Spleen (tissue), 11 donors: ENCODE results near the gene RIGI. TPM values are rescaled to one million over a fixed set of nuclear protein-coding genes. Genes with fewer than 3 reads are reported as not detected.

ENCODE experiments used
- DNase-seq: peaks from one replicate; pipeline ENCODE4 v3.0.0-alpha.2; 2020
- H3K27ac ChIP-seq, 8 donors: fragments of 200-600 bp; sonication (generic) in 7 of 8; 1 replicate in 4 of 8; 2 replicates in 4 of 8; pipeline versions ENCODE4 v1.5.0 to v1.8.0; 2016 to 2021; ENCODE audit warnings: inconsistent platforms in 4 of 8, mild to moderate bottlenecking in 4 of 8, moderate library complexity in 1 of 8
- H3K27me3 ChIP-seq, 7 donors: fragments of 200-600 bp; sonication (generic) in 6 of 7; replicated peaks in 1 of 7; 1 replicate in 4 of 7; 2 replicates in 3 of 7; pipeline versions ENCODE4 v1.5.0 to v1.8.0; 2016 to 2021; ENCODE audit warnings: inconsistent platforms in 3 of 7, mild to moderate bottlenecking in 1 of 7
- H3K36me3 ChIP-seq, 6 donors: fragments of 200-600 bp; sonication (generic) in 5 of 6; 1 replicate in 4 of 6; 2 replicates in 2 of 6; pipeline versions ENCODE4 v1.5.0 to v1.8.0; 2016 to 2021; ENCODE audit warnings: inconsistent platforms in 2 of 6
- H3K4me1 ChIP-seq, 6 donors: fragments of 200-600 bp; sonication (generic) in 5 of 6; 1 replicate in 3 of 6; 2 replicates in 3 of 6; pipeline versions ENCODE4 v1.5.0 to v1.8.0; 2016 to 2021; ENCODE audit warnings: inconsistent platforms in 3 of 6
- H3K4me3 ChIP-seq, 8 donors: fragments of 200-600 bp; sonication (generic) in 7 of 8; 1 replicate in 4 of 8; 2 replicates in 4 of 8; pipeline versions ENCODE4 v1.5.0 to v1.8.0; 2016 to 2021; ENCODE audit warnings: inconsistent platforms in 4 of 8, mild to moderate bottlenecking in 4 of 8, moderate library complexity in 2 of 8
- H3K9me3 ChIP-seq, 8 donors: fragments of 200-600 bp; sonication (generic) in 7 of 8; 1 replicate in 4 of 8; 2 replicates in 4 of 8; pipeline versions ENCODE4 v1.5.0 to v1.8.0; 2016 to 2021; ENCODE audit warnings: inconsistent platforms in 4 of 8
- POLR2A ChIP-seq, 3 donors: fragments of 450-650 bp; IDR thresholded peaks; one replicate each; pipeline ENCODE4 v1.5.1; 2017; ENCODE audit warnings: antibody characterized with exemption in 3 of 3, mild to moderate bottlenecking in 1 of 3
- POLR2AphosphoS5 ChIP-seq, 3 donors: sonication (generic); formaldehyde crosslinking; IDR thresholded peaks; one replicate each; pipeline ENCODE4 v1.5.1; 2017; ENCODE audit warnings: antibody characterized with exemption in 3 of 3
- WGBS, 5 donors: extraction: QIAGEN DNeasy Blood & Tissue Kit in 3 of 5; methylation state at CpG; one replicate each; pipeline versions ENCODE4 v1.1.5 to v1.1.7; 2013 to 2018; 5-methylcytosine and 5-hydroxymethylcytosine counted together
- intact Hi-C: fragments of 100-400 bp; cut with DNase I; formaldehyde crosslinking; loops from one replicate; pipeline ENCODE4 v1.15.0; 2023; ENCODE audit warnings: low total_unique reads
- polyA plus RNA-seq, 3 donors: library from polyadenylated mRNA; stranded (reverse); fragments of 200-250 nt; gene quantifications; one replicate each; pipeline ENCODE4 v1.2.1, GENCODE V29; 2013
- total RNA-seq, 7 donors: library from RNA; depleted of rRNA in 3 of 7; stranded (reverse); fragments of >200 nt in 3 of 7; fragmentation: NEBNext Ultra II Directional in 4 of 7; extraction: Animal tissue kit (Norgen Biotek cat#: 25700) in 4 of 7; gene quantifications; one replicate each; pipeline versions ENCODE4 v1.1.0 to v1.2.1, GENCODE V29; 2016 to 2021
- TF ChIP-seq, protein P1 (sequence below), 11 experiments: fragments of 200-600 bp in 7 of 11; fragments of 450-650 bp in 4 of 11; sonication (generic) in 4 of 11; IDR thresholded peaks in 8 of 11; conservative IDR thresholded peaks in 3 of 11; 1 replicate in 7 of 11; 2 replicates in 4 of 11; pipeline versions ENCODE4 v1.4.0 to v1.8.0; 2016 to 2021; ENCODE audit warnings: antibody characterized with exemption in 11 of 11, inconsistent platforms in 4 of 11, mild to moderate bottlenecking in 1 of 11
- donor health status: healthy with polysubstance abuse.
- donor health status: DM: no; HTN: no; CAD: no; lungs with moderate emphysema.
- donor health status: DM: no; HTN: no; CAD: no.
- donor health status: Bipolar disorder and iron deficiency.
- donor health status: healthy.
- donor health status: DM: no; HTN: no; CAD: no.
- donor health status: DM: yes; HTN: yes; CAD: no.

Gene RIGI
- total and polyA plus RNA-seq, 10 donors, result 6.5 to 24.4 (median 16.4) TPM

DNA sequence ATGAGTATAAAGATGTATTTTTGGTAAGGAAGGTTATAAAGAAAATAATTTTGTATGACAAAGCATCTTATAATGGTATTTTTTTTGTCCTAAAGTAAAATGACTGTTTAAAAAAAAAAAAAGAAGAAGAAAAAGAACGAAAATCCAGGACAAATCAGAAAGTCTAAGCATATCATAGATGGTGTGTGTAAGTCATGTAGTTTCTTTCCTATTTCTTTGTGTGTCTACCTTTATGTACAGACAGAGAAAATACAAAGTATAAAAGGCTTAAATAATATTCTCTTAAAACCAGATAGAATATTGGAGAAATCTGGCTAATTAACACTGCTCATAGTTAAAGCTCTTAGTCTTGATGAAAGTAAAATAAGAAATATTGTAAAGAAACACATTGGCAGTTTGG is 7.7 kb downstream of the RIGI start:
- peaks cover 0 to 23% (median 15%) of the 10 kb centered on the region in 8 donors for H3K9me3 ChIP-seq
- H3K27ac ChIP-seq, result no peak overlapping the region
- peaks cover under 1 to 48% (median 7%) of the 10 kb centered on the region in 6 donors for H3K4me1 ChIP-seq
- intact Hi-C loops, result no loop called here
- 92 to 97% (median 95%) methylated on average over 1 of the region's 1 CpG for WGBS, 5 donors
- no peaks in the 10 kb centered on the region for H3K27me3 ChIP-seq
- H3K36me3 ChIP-seq, result peaks cover 0 to 34% (median 2%) of the 10 kb centered on the region in 6 donors
- DNase-seq, result no peak
- TF ChIP-seq, protein P1, sequence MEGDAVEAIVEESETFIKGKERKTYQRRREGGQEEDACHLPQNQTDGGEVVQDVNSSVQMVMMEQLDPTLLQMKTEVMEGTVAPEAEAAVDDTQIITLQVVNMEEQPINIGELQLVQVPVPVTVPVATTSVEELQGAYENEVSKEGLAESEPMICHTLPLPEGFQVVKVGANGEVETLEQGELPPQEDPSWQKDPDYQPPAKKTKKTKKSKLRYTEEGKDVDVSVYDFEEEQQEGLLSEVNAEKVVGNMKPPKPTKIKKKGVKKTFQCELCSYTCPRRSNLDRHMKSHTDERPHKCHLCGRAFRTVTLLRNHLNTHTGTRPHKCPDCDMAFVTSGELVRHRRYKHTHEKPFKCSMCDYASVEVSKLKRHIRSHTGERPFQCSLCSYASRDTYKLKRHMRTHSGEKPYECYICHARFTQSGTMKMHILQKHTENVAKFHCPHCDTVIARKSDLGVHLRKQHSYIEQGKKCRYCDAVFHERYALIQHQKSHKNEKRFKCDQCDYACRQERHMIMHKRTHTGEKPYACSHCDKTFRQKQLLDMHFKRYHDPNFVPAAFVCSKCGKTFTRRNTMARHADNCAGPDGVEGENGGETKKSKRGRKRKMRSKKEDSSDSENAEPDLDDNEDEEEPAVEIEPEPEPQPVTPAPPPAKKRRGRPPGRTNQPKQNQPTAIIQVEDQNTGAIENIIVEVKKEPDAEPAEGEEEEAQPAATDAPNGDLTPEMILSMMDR (IDR thresholded peaks at IDR 0.05 in 8 of 11, conservative IDR thresholded peaks at IDR 0.05 in 3 of 11), result no peak
- no peak for TF ChIP-seq POLR2A (IDR thresholded peaks at IDR 0.05)
- TF ChIP-seq POLR2AphosphoS5 (IDR thresholded peaks at IDR 0.05), result no peak
- H3K4me3 ChIP-seq, result no peak overlapping the region

DNA sequence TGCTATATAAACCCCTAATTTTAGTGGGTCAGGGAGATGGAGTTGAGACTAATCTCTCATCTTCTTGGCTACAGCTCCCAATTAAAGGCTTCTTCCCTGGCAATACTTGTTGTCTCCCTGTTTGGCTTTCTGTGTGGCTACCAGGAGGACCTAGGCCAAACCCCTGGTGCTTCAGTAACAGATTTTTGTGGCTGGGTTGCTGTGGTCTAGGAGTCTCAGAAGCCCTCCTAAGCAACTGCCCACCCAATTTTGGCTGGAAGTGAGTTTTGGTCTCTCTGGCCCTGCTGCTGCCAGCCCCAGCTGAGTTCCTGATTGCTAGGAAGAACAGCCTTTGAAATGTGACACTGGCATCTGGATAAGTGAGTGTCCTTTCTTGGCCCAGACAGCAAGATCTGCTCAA is 9.8 kb downstream of the RIGI start:
- Histone ChIP-seq H3K9me3 (peaks cover 0 to 23% (median 15%) of the 10 kb centered on the region in 8 donors), H3K4me1 (peaks cover 0 to 28% (median 0%) of the 10 kb centered on the region in 6 donors), H3K4me3 (no peak overlapping the region), H3K27ac (no peak overlapping the region), H3K27me3 (no peaks in the 10 kb centered on the region), H3K36me3 (peaks cover 0 to 34% (median 2%) of the 10 kb centered on the region in 6 donors)
- TF ChIP-seq POLR2AphosphoS5 (IDR thresholded peaks at IDR 0.05) (no peak), POLR2A (IDR thresholded peaks at IDR 0.05) (no peak)
- TF ChIP-seq, protein P1 (IDR thresholded peaks at IDR 0.05 in 8 of 11, conservative IDR thresholded peaks at IDR 0.05 in 3 of 11), result no peak
- DNase-seq, result no peak
- intact Hi-C loops, result no loop called here

DNA sequence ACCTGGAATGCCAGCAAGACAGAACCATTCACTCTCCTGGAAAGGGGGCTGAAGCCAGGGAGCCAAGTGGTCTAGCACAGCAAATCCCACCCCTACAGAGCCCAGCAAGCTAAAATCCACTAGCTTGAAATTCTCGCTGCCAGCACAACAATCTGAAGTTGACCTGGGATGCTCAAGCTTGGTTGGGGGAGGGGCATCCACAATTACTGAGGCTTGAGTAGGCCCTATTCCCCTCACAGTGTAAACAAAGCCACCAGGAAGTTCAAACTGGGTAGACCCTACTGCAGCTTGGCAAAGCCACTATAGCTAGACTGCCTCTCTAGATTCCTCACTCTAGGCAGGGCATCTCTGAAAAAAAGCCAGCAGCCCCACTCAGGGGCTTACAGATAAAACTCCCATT is 17.3 kb downstream of the RIGI start:
- no peak for TF ChIP-seq POLR2AphosphoS5 (IDR thresholded peaks at IDR 0.05)
- TF ChIP-seq, protein P1 (IDR thresholded peaks at IDR 0.05 in 8 of 11, conservative IDR thresholded peaks at IDR 0.05 in 3 of 11), result no peak
- TF ChIP-seq POLR2A (IDR thresholded peaks at IDR 0.05), result no peak
- DNase-seq, result no peak
- H3K27me3 ChIP-seq, result no peaks in the 10 kb centered on the region
- H3K4me1 ChIP-seq, result peaks cover 0 to 35% (median 0%) of the 10 kb centered on the region in 6 donors
- 90 to 100% (median 100%) methylated on average over 1 of the region's 1 CpG for WGBS, 5 donors
- H3K4me3 ChIP-seq, result no peak overlapping the region
- H3K9me3 ChIP-seq, result peaks cover 0 to 3% (median 0%) of the 10 kb centered on the region in 8 donors
- H3K36me3 ChIP-seq, result peaks cover 0 to 19% (median 0%) of the 10 kb centered on the region in 6 donors
- intact Hi-C loops, result loop anchor here (10.0 kb wide), 1 partner anchor 64 kb away; no protein-coding TSS in a partner anchor
- no peak overlapping the region for H3K27ac ChIP-seq

DNA sequence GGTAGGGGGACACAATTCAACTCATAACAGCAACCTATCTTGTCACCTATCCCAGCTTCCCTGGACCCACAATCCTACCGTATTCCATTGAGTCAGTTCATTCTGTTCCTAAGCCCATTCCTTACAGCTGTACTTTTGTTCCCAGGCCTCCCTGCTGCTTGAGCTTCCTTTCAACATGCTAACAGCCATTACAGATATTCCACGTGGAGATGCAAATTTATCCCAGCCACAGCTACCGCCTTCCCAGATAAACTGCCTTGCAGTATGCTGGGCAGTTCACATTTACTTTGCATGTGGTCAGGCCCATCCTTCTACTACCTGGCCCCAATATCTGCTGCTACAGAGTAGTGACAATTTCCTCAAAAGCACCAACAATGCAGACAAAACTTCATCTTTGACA is 23.0 kb downstream of the RIGI start:
- DNase-seq, result no peak
- Histone ChIP-seq H3K36me3 (peaks cover 0 to 52% (median 24%) of the 10 kb centered on the region in 6 donors), H3K4me1 (peaks cover 0 to 18% (median 0%) of the 10 kb centered on the region in 6 donors), H3K27me3 (no peaks in the 10 kb centered on the region), H3K9me3 (no peaks in the 10 kb centered on the region), H3K27ac (no peak overlapping the region), H3K4me3 (no peak overlapping the region)
- TF ChIP-seq POLR2AphosphoS5 (IDR thresholded peaks at IDR 0.05) (no peak), POLR2A (IDR thresholded peaks at IDR 0.05) (no peak)
- TF ChIP-seq, protein P1 (IDR thresholded peaks at IDR 0.05 in 8 of 11, conservative IDR thresholded peaks at IDR 0.05 in 3 of 11), result no peak
- WGBS, 5 donors, result 85 to 93% (median 90%) methylated on average over 3 of the region's 3 CpGs
- intact Hi-C loops, result loop anchor here (10.0 kb wide), 1 partner anchor 58 kb away; no protein-coding TSS in a partner anchor
